Naive thymus-derived CD4-positive, alpha-beta T cell (primary cell): ENCODE data around the gene NCBP2L. TPM values are rescaled to one million over a fixed set of nuclear protein-coding genes. Genes with fewer than 3 reads are reported as not detected.

ENCODE experiments used
- ATAC-seq: fragments of 150-1000 bp; cut with Tn5 transposase; 2 replicates; pipeline ENCODE4 v1.10.0; 2021; ENCODE audit warnings: mild to moderate bottlenecking, moderate library complexity
- CTCF ChIA-PET: fragments of 350-600 bp; sonication (Branson Sonifier 250); formaldehyde crosslinking; loops from one replicate; lab custom pipeline; 2021; ENCODE audit warnings: antibody characterized with exemption; lab: Charles Lee
- POLR2A ChIA-PET: fragments of 350-600 bp; sonication (Branson Sonifier 250); formaldehyde crosslinking; loops from one replicate; lab custom pipeline; 2021; ENCODE audit warnings: antibody characterized with exemption, inconsistent platforms; lab: Charles Lee
- DNase-seq, 9 donors: peaks; one replicate each; pipeline versions ENCODE4 v3.0.0 to v3.0.0-alpha.2; 2020 to 2022; ENCODE audit warnings: mixed read lengths in 1 of 9
- H3K27ac ChIP-seq: one replicate; pipeline ENCODE4 v1.7.0; 2013; ENCODE audit warnings: mild to moderate bottlenecking, low read depth, low read length, moderate library complexity
- H3K27me3 ChIP-seq, 2 donors: one replicate each; pipeline ENCODE4 v1.7.0; 2013; ENCODE audit warnings: low read length in 2 of 2, mild to moderate bottlenecking in 2 of 2, moderate library complexity in 2 of 2; ENCODE audit not compliant: control insufficient read depth in 2 of 2, insufficient read depth in 2 of 2
- H3K36me3 ChIP-seq, 3 experiments: 1 replicate in 2 of 3; 2 replicates in 1 of 3; pipeline ENCODE4 v1.7.0; 2013; ENCODE audit warnings: low read length in 3 of 3, mild to moderate bottlenecking in 3 of 3, moderate library complexity in 1 of 3; ENCODE audit not compliant: insufficient read depth in 3 of 3, control insufficient read depth in 2 of 3
- H3K4me1 ChIP-seq, 2 donors: one replicate each; pipeline ENCODE4 v1.7.0; 2013; ENCODE audit warnings: low read length in 2 of 2, mild to moderate bottlenecking in 2 of 2, moderate library complexity in 1 of 2; ENCODE audit not compliant: control insufficient read depth in 2 of 2, insufficient read depth in 2 of 2
- H3K4me3 ChIP-seq: 2 replicates; pipeline ENCODE4 v1.7.0; 2013; ENCODE audit warnings: mild to moderate bottlenecking, low read length
- H3K9me3 ChIP-seq, 3 experiments: 1 replicate in 2 of 3; 2 replicates in 1 of 3; pipeline ENCODE4 v1.7.0; 2013; ENCODE audit warnings: low read length in 3 of 3; ENCODE audit not compliant: control insufficient read depth in 2 of 3
- H3K27ac Mint-ChIP-seq, 9 donors: one replicate each; pipeline ENCODE4 v1.8.0; 2020 to 2022; ENCODE audit warnings: mixed read lengths in 9 of 9, mild to moderate bottlenecking in 8 of 9, moderate library complexity in 5 of 9, inconsistent platforms in 2 of 9
- H3K27me3 Mint-ChIP-seq, 5 donors: one replicate each; pipeline ENCODE4 v1.8.0; 2021 to 2022; ENCODE audit warnings: mixed read lengths in 5 of 5, mild to moderate bottlenecking in 1 of 5
- H3K36me3 Mint-ChIP-seq, 5 donors: one replicate each; pipeline ENCODE4 v1.8.0; 2020 to 2022; ENCODE audit warnings: mixed read lengths in 5 of 5, mild to moderate bottlenecking in 3 of 5, inconsistent platforms in 1 of 5
- H3K4me1 Mint-ChIP-seq, 7 donors: one replicate each; pipeline ENCODE4 v1.8.0; 2020 to 2022; ENCODE audit warnings: mixed read lengths in 7 of 7, mild to moderate bottlenecking in 3 of 7, inconsistent platforms in 1 of 7
- H3K4me3 Mint-ChIP-seq, 10 donors: one replicate each; pipeline ENCODE4 v1.8.0; 2020 to 2022; ENCODE audit warnings: mild to moderate bottlenecking in 10 of 10, mixed read lengths in 10 of 10, moderate library complexity in 6 of 10, inconsistent platforms in 2 of 10
- H3K9me3 Mint-ChIP-seq, 11 donors: one replicate each; pipeline ENCODE4 v1.8.0; 2020 to 2022; ENCODE audit warnings: mixed read lengths in 11 of 11, mild to moderate bottlenecking in 4 of 11, inconsistent platforms in 1 of 11, moderate library complexity in 1 of 11
- intact Hi-C, 2 donors: fragments of 100-400 bp; cut with micrococcal nuclease; formaldehyde crosslinking; loops; one replicate each; pipeline ENCODE4 v1.15.1; 2023
- polyA plus RNA-seq, 2 donors: library from polyadenylated mRNA; unstranded; fragments of 300-500 nt; fragmentation: Illumina TruSeq; gene quantifications; one replicate each; pipeline ENCODE4 v1.2.3, GENCODE V29; 2021
- total RNA-seq, 6 experiments: library from RNA in 5 of 6; stranded (reverse) in 5 of 6; gene quantifications; 1 replicate in 5 of 6; 2 replicates in 1 of 6; pipeline ENCODE4 v1.2.3 and lab custom pipeline; 2021 to 2026

The NCBP2L gene
- total and polyA plus RNA-seq, 7 experiments from 2014 or later: 0.09 TPM; not detected in 6

GRCh38 chrX:107731831-107732502 is 45.6 kb upstream of the NCBP2L start:
- Histone ChIP-seq H3K4me3 (no peak overlapping the region), H3K27ac (no peak overlapping the region), H3K36me3 (no peaks in the 10 kb centered on the region), H3K9me3 (no peaks in the 10 kb centered on the region), H3K27me3 (no peaks in the 10 kb centered on the region), H3K4me1 (no peaks in the 10 kb centered on the region)
- intact Hi-C loops: no loop called here
- ATAC-seq (peak; percentile 16), DNase-seq (no peak)
- Mint-ChIP-seq H3K4me3 (no peak overlapping the region), H3K4me1 (peaks cover 0 to 23% (median 5%) of the 10 kb centered on the region in 7 donors), H3K9me3 (no peaks in the 10 kb centered on the region), H3K36me3 (peaks cover 0 to 4% (median 0%) of the 10 kb centered on the region in 5 donors), H3K27ac (peak overlapping the region in 1 of 9 donors; percentile 14), H3K27me3 (no peaks in the 10 kb centered on the region)
- POLR2A ChIA-PET: interaction anchor here (0.7 to 0.8 kb wide), 2 partner anchors 9 to 10 kb away, joined by 3 to 5 read pairs; no protein-coding TSS in a partner anchor
- CTCF ChIA-PET: interaction anchor here (0.7 kb wide), 1 partner anchor 59 kb away, joined by 3 read pairs; no protein-coding TSS in a partner anchor

- ATAC-seq (no peak), DNase-seq (no peak)
- Histone ChIP-seq H3K4me1 (no peaks in the 10 kb centered on the region), H3K27me3 (no peaks in the 10 kb centered on the region), H3K36me3 (no peaks in the 10 kb centered on the region), H3K9me3 (no peaks in the 10 kb centered on the region), H3K4me3 (no peak overlapping the region), H3K27ac (no peak overlapping the region)
- Mint-ChIP-seq H3K36me3 (peaks cover 0 to 4% (median 0%) of the 10 kb centered on the region in 5 donors), H3K27me3 (no peaks in the 10 kb centered on the region), H3K4me1 (peaks cover 0 to 34% (median 7%) of the 10 kb centered on the region in 7 donors), H3K4me3 (no peak overlapping the region), H3K27ac (no peak overlapping the region), H3K9me3 (no peaks in the 10 kb centered on the region)
- ChIA-PET CTCF (no interaction called here), POLR2A (interaction anchor here (0.9 kb wide), 1 partner anchor 18 kb away, joined by 3 read pairs; no protein-coding TSS in a partner anchor)
- intact Hi-C loops: no loop called here
Observed at GRCh38 chrX:107733686-107734085, 43.8 kb upstream of the NCBP2L start.

- POLR2A ChIA-PET: no interaction called here
- no peaks in the 10 kb centered on the region for H3K9me3 ChIP-seq
- H3K36me3 Mint-ChIP-seq: peaks cover 0 to 4% (median 0%) of the 10 kb centered on the region in 5 donors
- no peak overlapping the region for H3K27ac ChIP-seq
- ATAC-seq (no peak), DNase-seq (no peak)
- no peaks in the 10 kb centered on the region for H3K36me3 ChIP-seq
- H3K4me3 Mint-ChIP-seq: peak overlapping the region in 1 of 10 donors; percentile 44
- H3K9me3 Mint-ChIP-seq: no peaks in the 10 kb centered on the region
- no peaks in the 10 kb centered on the region for H3K27me3 ChIP-seq
- CTCF ChIA-PET: no interaction called here
- H3K27me3 Mint-ChIP-seq: no peaks in the 10 kb centered on the region
- H3K27ac Mint-ChIP-seq: no peak overlapping the region
- peaks cover 0 to 7% of the 10 kb centered on the region in 2 donors for H3K4me1 ChIP-seq
- peaks cover 0 to 44% (median 12%) of the 10 kb centered on the region in 7 donors for H3K4me1 Mint-ChIP-seq
- intact Hi-C loops: no loop called here
- H3K4me3 ChIP-seq: no peak overlapping the region
Observed at GRCh38 chrX:107734646-107735045, 42.9 kb upstream of the NCBP2L start.

GRCh38 chrX:107736781-107737531 is 40.6 kb upstream of the NCBP2L start:
- Histone ChIP-seq H3K36me3 (no peaks in the 10 kb centered on the region), H3K27me3 (no peaks in the 10 kb centered on the region), H3K4me1 (peaks cover 17 to 29% of the 10 kb centered on the region in 2 donors), H3K4me3 (no peak overlapping the region), H3K27ac (no peak overlapping the region), H3K9me3 (no peaks in the 10 kb centered on the region)
- Mint-ChIP-seq H3K9me3 (peaks cover 0 to 3% (median 0%) of the 10 kb centered on the region in 11 donors), H3K36me3 (peaks cover 0 to 4% (median 1%) of the 10 kb centered on the region in 5 donors), H3K4me1 (peaks cover 8 to 62% (median 32%) of the 10 kb centered on the region in 7 donors), H3K27ac (peak overlapping the region in 1 of 9 donors; percentile 17), H3K4me3 (no peak overlapping the region), H3K27me3 (peaks cover 0 to under 1% (median 0%) of the 10 kb centered on the region in 5 donors)
- POLR2A ChIA-PET: interaction anchor here (9.6 kb wide), 1 partner anchor 19 kb away, joined by 142 read pairs; no protein-coding TSS in a partner anchor
- no peak for DNase-seq
- ATAC-seq: no peak
- CTCF ChIA-PET: no interaction called here
- intact Hi-C loops: no loop called here

- no peak overlapping the region for H3K27ac ChIP-seq
- H3K9me3 ChIP-seq: no peaks in the 10 kb centered on the region
- Mint-ChIP-seq H3K4me3 (no peak overlapping the region), H3K36me3 (peaks cover 0 to 5% (median 3%) of the 10 kb centered on the region in 5 donors), H3K9me3 (peaks cover 0 to 9% (median 0%) of the 10 kb centered on the region in 11 donors), H3K27me3 (peaks cover 0 to 7% (median 0%) of the 10 kb centered on the region in 5 donors), H3K4me1 (peaks cover 13 to 69% (median 39%) of the 10 kb centered on the region in 7 donors), H3K27ac (peak overlapping the region in 5 of 9 donors; percentile 22 to 38 (median 34))
- CTCF ChIA-PET: interaction anchor here (1.2 kb wide), 1 partner anchor 20 kb away, joined by 4 read pairs; no protein-coding TSS in a partner anchor
- POLR2A ChIA-PET: interaction anchor here (4.3 to 9.6 kb wide), 2 partner anchors 21 to 62 kb away, joined by 32 to 142 read pairs; no protein-coding TSS in a partner anchor
- DNase-seq (no peak), ATAC-seq (no peak)
- no peak overlapping the region for H3K4me3 ChIP-seq
- no peaks in the 10 kb centered on the region for H3K36me3 ChIP-seq
- no peaks in the 10 kb centered on the region for H3K27me3 ChIP-seq
- intact Hi-C loops: no loop called here
- peaks cover 26 to 39% of the 10 kb centered on the region in 2 donors for H3K4me1 ChIP-seq
Observed at GRCh38 chrX:107738272-107738671, 39.3 kb upstream of the NCBP2L start.

GRCh38 chrX:107738768-107739167 is 38.8 kb upstream of the NCBP2L start:
- Histone ChIP-seq H3K4me3 (no peak overlapping the region), H3K9me3 (no peaks in the 10 kb centered on the region), H3K27me3 (no peaks in the 10 kb centered on the region), H3K36me3 (no peaks in the 10 kb centered on the region), H3K4me1 (peaks cover 26 to 44% of the 10 kb centered on the region in 2 donors), H3K27ac (no peak overlapping the region)
- Mint-ChIP-seq H3K4me1 (peaks cover 13 to 74% (median 40%) of the 10 kb centered on the region in 7 donors), H3K36me3 (peaks cover 0 to 5% (median 0%) of the 10 kb centered on the region in 5 donors), H3K4me3 (peak overlapping the region in 2 of 10 donors; percentile 35 to 48), H3K27ac (peak overlapping the region in 6 of 9 donors; percentile 70 to 99 (median 94)), H3K9me3 (peaks cover 0 to 9% (median 0%) of the 10 kb centered on the region in 11 donors), H3K27me3 (peaks cover 0 to 7% (median 0%) of the 10 kb centered on the region in 5 donors)
- intact Hi-C loops: no loop called here
- ATAC-seq (no peak), DNase-seq (no peak)
- CTCF ChIA-PET: interaction anchor here (1.2 to 3.3 kb wide), 2 partner anchors 20 to 65 kb away, joined by 4 to 26 read pairs; no protein-coding TSS in a partner anchor
- POLR2A ChIA-PET: interaction anchor here (1.0 to 9.6 kb wide), 3 partner anchors 21 to 66 kb away, joined by 4 to 142 read pairs (median 32); no protein-coding TSS in a partner anchor
